NCI-H1092 (cell line): ENCODE measurements around the gene NOS3.

Source experiments
- DNase-seq: peaks from one replicate; lab custom pipeline; 2025; lab: John Stamatoyannopoulos, UW

Gene NOS3

DNA sequence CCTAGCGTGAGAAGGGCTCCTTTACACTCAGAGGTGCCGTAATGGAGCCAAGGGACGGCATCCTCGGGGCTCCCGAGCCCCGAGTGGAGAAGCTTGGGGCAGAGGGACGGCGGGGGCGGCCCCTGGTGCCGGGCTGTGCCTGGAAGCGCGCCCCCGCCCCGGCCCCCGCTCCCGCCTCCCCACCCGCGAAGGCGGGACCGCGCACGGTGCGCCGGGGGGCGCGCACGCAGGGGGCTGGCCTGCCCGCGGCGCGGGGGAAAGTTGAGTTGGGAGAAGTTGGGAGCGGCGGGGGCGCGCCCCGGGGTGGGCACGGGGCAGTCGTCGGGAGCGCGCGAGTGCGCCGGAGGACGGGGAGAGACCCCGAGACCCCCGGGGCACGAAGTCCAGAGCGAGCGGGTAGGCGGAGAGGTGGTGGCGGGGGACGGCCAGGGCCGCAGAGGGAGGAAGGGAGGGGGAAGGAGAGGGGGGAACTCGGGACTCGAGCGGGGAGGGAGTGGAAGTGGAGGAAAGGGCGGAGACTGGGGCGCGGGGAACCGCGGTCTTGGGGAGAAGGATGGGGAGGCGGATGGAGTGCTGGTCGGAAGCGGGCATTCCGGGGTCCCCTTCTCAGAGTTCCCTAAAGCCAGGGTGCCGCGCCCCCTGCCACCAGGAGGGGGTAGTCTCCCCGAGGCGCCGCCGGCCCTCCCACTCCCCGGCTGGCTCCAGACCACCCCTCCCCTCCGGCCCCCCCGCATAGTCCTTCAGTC lies 68.7 kb downstream of the NOS3 start, which contains the start of gene SLC4A2:
Gene SLC4A2, plus strand, starts transcription at position 223 of the 746 bp plus-strand sequence. CDS start 2,399 bp downstream, outside the sequence.
- peak; percentile 61 for DNase-seq

DNA sequence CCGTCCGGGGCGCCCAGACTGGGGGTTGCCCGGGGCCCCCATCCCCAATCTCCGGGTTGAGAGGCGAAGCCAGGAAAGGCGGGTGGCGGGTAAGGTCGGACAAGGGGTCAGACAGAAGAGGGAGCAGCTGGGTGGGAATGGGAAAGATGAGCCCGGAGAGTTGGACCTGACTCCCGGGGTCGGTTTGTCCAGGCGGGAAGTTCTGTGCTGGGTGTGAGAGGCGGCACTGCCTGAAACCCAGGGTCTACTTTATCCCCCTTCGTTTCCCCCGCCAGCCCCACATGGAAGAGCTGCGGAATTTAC lies 69.2 kb downstream of the NOS3 start:
- DNase-seq: no peak

DNA sequence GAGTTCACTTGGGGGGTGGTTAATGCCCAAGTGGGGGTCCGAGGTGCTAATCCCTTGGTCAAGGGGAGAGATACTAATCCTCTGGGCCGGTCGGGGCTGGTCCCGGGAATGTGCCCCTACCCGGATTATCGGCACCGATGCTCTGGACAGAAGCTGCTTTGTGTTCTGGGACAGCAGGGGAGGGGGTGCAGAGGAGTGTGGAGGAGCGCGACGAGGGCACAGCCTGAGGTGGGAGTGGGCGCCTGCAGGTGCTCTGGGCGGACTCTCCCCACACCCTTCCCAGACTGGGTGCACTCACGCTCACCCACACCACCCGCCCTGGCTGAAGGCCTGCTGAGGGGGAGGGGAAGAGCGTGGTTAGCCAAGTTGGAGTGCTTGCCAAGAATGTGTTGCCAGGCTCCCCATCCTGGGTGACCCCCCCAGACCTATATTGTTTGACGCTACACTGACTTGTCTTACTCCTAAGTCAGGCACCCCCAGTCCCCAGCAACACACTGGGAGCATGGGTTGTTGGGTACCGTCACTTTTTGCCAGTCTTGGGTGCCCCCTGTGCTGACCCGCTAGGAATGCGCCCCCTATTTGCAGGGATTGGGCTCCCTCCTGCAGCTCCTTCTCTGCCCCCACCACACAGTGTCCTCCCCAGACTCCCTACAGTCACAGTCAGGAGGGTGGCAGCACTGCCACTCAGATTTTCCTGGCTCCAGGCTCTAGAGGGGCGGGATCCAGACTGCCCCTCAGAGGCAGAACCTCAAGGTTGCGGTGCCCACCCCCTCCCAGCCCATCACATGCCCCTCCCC lies 69.8 kb downstream of the NOS3 start:
- no peak for DNase-seq

GRCh38 chr7:151061213-151062110 lies 70.6 kb downstream of the NOS3 start:
- no peak for DNase-seq

- DNase-seq: no peak
Observed at GRCh38 chr7:151062111-151062398, 71.2 kb downstream of the NOS3 start.

- no peak for DNase-seq
Observed at GRCh38 chr7:151062399-151063211, 71.8 kb downstream of the NOS3 start.

DNA sequence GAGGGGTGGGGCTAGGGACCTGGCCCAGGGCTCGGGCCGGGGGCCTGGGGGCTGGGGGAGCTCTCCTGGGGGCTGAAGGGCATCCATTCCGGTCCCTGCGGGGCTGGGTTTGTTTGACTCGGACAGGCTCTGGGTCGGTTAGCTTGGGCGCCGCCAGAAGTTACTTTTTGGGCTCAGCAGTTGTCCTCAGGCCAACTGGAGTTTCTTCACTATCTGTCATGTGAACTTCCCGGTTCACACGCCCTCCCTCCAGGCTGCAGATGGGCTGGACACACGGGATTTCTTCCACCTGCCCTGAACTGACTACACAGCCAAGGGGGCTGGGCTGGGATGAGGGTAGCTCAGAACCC lies 72.4 kb downstream of the NOS3 start:
- no peak for DNase-seq
